Tibial nerve (tissue), 3 donors: ENCODE measurements around the gene GAK.

Experiments used
- POLR2A ChIP-seq, 2 donors: fragments of 450-650 bp; IDR thresholded peaks; one replicate each; pipeline ENCODE4 v1.6.1; 2017; ENCODE audit warnings: antibody characterized with exemption in 2 of 2, mild to moderate bottlenecking in 2 of 2, moderate library complexity in 2 of 2
- TF ChIP-seq, protein P1 (sequence below), 5 experiments: fragments of 200-600 bp in 3 of 5; fragments of 450-650 bp in 2 of 5; sonication (generic) in 3 of 5; IDR thresholded peaks; one replicate each; pipeline ENCODE4 v1.5.1; 2016 to 2019; ENCODE audit warnings: antibody characterized with exemption in 5 of 5, mild to moderate bottlenecking in 3 of 5, moderate library complexity in 2 of 5

DNA sequence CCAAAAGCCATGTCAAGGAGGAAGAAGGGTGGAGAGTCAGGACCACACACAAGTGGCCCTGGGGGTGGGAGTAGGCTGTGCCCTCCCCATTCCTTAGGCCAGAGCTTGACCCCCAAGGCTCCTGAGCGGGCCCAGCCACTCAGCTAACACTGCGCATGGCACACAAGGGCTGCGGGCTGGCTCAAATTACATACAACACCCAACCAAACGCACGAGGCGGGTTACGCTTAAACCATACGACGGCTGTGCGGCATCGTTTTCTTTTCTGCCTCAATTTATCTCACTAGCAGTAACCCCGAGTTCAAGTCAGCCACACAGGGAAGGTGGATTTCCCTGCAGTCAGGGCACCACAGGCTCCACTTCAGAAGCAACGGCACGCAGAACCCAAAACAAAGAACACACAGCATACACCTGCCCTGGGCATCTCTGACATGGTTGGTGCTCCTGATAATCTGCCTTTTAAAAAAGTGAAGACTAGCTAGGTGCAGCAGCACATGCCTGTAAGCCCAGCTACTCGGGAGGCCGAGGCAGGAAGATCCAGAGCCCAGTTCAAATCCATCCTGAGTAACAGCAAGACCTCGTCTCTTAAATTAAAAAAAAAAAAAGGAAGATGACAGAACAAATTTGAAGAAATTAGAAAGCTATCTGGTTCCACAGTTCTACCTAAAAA lies 2.9 kb downstream of the GAK start:
- TF ChIP-seq, protein P1, sequence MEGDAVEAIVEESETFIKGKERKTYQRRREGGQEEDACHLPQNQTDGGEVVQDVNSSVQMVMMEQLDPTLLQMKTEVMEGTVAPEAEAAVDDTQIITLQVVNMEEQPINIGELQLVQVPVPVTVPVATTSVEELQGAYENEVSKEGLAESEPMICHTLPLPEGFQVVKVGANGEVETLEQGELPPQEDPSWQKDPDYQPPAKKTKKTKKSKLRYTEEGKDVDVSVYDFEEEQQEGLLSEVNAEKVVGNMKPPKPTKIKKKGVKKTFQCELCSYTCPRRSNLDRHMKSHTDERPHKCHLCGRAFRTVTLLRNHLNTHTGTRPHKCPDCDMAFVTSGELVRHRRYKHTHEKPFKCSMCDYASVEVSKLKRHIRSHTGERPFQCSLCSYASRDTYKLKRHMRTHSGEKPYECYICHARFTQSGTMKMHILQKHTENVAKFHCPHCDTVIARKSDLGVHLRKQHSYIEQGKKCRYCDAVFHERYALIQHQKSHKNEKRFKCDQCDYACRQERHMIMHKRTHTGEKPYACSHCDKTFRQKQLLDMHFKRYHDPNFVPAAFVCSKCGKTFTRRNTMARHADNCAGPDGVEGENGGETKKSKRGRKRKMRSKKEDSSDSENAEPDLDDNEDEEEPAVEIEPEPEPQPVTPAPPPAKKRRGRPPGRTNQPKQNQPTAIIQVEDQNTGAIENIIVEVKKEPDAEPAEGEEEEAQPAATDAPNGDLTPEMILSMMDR (IDR thresholded peaks at IDR 0.05): no peak
- no peak for TF ChIP-seq POLR2A (IDR thresholded peaks at IDR 0.05)
